MM.1S (cell line): Measurements from ENCODE around the gene TANC1.

ENCODE experiments used
- CTCF ChIP-seq: fragments of 300-600 bp; sonication (generic); IDR thresholded peaks from 2 replicates; pipeline ENCODE4 v1.5.1; 2016; ENCODE audit warnings: antibody characterized with exemption, low read length, mixed read lengths
- EZH2 ChIP-seq: fragments of 300-600 bp; sonication (generic); optimal IDR thresholded peaks from 2 replicates; pipeline ENCODE3; 2017; ENCODE audit warnings: low read depth, mild to moderate bottlenecking, antibody characterized with exemption, low read length, mixed read lengths
- EZH2phosphoT487 ChIP-seq: fragments of 300-600 bp; sonication (generic); IDR thresholded peaks from 2 replicates; pipeline ENCODE4 v1.6.1; 2018; ENCODE audit warnings: antibody characterized with exemption, low read length

DNA sequence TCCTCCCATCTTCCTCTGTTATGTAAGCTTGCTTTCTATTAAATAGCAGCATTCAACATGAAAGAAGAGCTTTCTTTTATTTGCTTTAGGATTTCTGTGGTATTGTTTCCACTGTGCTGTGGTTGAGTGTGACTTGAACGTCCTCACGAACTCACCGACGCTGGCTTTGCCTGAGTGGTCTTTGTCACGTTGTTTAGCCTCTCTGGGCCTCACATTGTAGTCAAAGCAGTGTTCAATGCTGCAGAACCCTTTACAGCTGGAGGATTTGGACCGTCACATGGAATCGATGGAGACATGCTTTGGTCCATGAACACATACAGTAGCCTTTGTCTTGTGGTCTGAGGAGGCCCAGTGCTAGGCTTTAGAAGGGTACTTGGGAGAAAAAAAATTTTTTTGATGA, 66.3 kb downstream of the TANC1 start:
- TF ChIP-seq CTCF (no peak), EZH2 (no peak), EZH2phosphoT487 (no peak)
